GM18909 (cell line): Measurements from ENCODE around the gene BMPER.
"Not testable (repeated sequence)": the region's sequence is repeated elsewhere in the genome, so short reads cannot be mapped to it uniquely, and the experiment has no call there.

Experiments
- ATAC-seq: cut with Tn5 transposase; IDR thresholded peaks from one replicate; pipeline ENCODE4 v1.9.1; 2021; ENCODE audit warnings: mild to moderate bottlenecking; ENCODE audit not compliant: unreplicated experiment, poor library complexity

BMPER gene

GRCh38 chr7:34160261-34160752 lies 255.0 kb downstream of the BMPER start:
- ATAC-seq: no peak

- no peak for ATAC-seq
Measured at GRCh38 chr7:34162027-34162565, 256.8 kb downstream of the BMPER start.

- ATAC-seq: no peak
Measured at GRCh38 chr7:34162677-34163076, 257.3 kb downstream of the BMPER start.

- no peak for ATAC-seq
Measured at GRCh38 chr7:34163956-34164355, 258.6 kb downstream of the BMPER start.

- ATAC-seq: no peak
Measured at GRCh38 chr7:34165466-34165865, 260.1 kb downstream of the BMPER start.

GRCh38 chr7:34165927-34166550 lies 260.7 kb downstream of the BMPER start:
- ATAC-seq: peak; percentile 62

- no peak for ATAC-seq
Measured at GRCh38 chr7:34168013-34168412, 262.7 kb downstream of the BMPER start.

GRCh38 chr7:34174688-34175616 lies 269.6 kb downstream of the BMPER start:
- not testable (repeated sequence) for ATAC-seq

- no peak for ATAC-seq
Measured at GRCh38 chr7:34175837-34176236, 270.5 kb downstream of the BMPER start.

GRCh38 chr7:34177476-34177875 lies 272.1 kb downstream of the BMPER start:
- ATAC-seq: no peak

GRCh38 chr7:34181271-34181958 lies 276.1 kb downstream of the BMPER start:
- no peak for ATAC-seq

- no peak for ATAC-seq
Measured at GRCh38 chr7:34184466-34184865, 279.1 kb downstream of the BMPER start.

GRCh38 chr7:34187798-34188307 lies 282.5 kb downstream of the BMPER start:
- ATAC-seq: no peak

- ATAC-seq: no peak
Measured at GRCh38 chr7:34189031-34189430, 283.7 kb downstream of the BMPER start.

GRCh38 chr7:34190299-34190698 lies 285.0 kb downstream of the BMPER start:
- no peak for ATAC-seq

- no peak for ATAC-seq
Measured at GRCh38 chr7:34191162-34191561, 285.8 kb downstream of the BMPER start.

GRCh38 chr7:34191771-34192479 lies 286.6 kb downstream of the BMPER start:
- no peak for ATAC-seq

GRCh38 chr7:34192906-34193305 lies 287.6 kb downstream of the BMPER start:
- ATAC-seq: no peak

GRCh38 chr7:34198231-34198641 lies 292.9 kb downstream of the BMPER start:
- no peak for ATAC-seq
